SU-DHL-6 (cell line): ENCODE data around the gene SMAD3.

Experiments
- H2AFZ ChIP-seq: fragments of 200-600 bp; sonication (generic); 2 replicates; pipeline ENCODE4 v1.6.1; 2014; ENCODE audit warnings: low read depth, mild to moderate bottlenecking, moderate library complexity, mixed read lengths, antibody characterized with exemption, low read length; ENCODE audit not compliant: severe bottlenecking
- H3F3A ChIP-seq: fragments of 200-600 bp; shearing (Covaris generic); 2 replicates; pipeline ENCODE4 v1.6.0; 2016; ENCODE audit warnings: antibody characterized with exemption, mild to moderate bottlenecking; ENCODE audit not compliant: insufficient read depth
- H3K27ac ChIP-seq: fragments of 200-600 bp; sonication (generic); 2 replicates; pipeline ENCODE4 v1.5.1; 2016; ENCODE audit warnings: low read depth, mild to moderate bottlenecking, low read length, moderate library complexity, mixed read lengths
- H3K27me3 ChIP-seq: fragments of 200-600 bp; sonication (generic), shearing (Covaris generic); 2 replicates; pipeline ENCODE4 v1.6.0; 2014; ENCODE audit warnings: mild to moderate bottlenecking, low read length
- H3K36me3 ChIP-seq: fragments of 200-600 bp; sonication (generic); 2 replicates; pipeline ENCODE4 v1.6.1; 2014; ENCODE audit warnings: mild to moderate bottlenecking, low read length, mixed read lengths
- H3K4me2 ChIP-seq: fragments of 300-600, 200-600 bp; shearing (Covaris generic), sonication (generic); 2 replicates; pipeline ENCODE4 v1.6.0; 2014; ENCODE audit warnings: low read length, low read depth, mild to moderate bottlenecking; ENCODE audit not compliant: poor library complexity, severe bottlenecking
- H3K4me3 ChIP-seq: fragments of 200-600 bp; sonication (generic); 2 replicates; pipeline ENCODE4 v1.5.1; 2014; ENCODE audit warnings: antibody characterized with exemption, low read length, mild to moderate bottlenecking, mixed read lengths; ENCODE audit not compliant: insufficient read depth, poor library complexity, severe bottlenecking
- H3K79me2 ChIP-seq: fragments of 200-600 bp; sonication (generic); 2 replicates; pipeline ENCODE4 v1.6.1; 2014; ENCODE audit warnings: mild to moderate bottlenecking, low read length, moderate library complexity; ENCODE audit not compliant: insufficient read depth
- H3K9ac ChIP-seq: fragments of 200-600 bp; sonication (generic); 2 replicates; pipeline ENCODE4 v1.7.0; 2014; ENCODE audit warnings: mild to moderate bottlenecking, low read length
- H3K9me2 ChIP-seq: fragments of 200-600 bp; sonication (generic); replicated peaks from 2 replicates; pipeline ENCODE4 v1.6.1; 2014; ENCODE audit warnings: low read length; ENCODE audit not compliant: insufficient read depth
- H3K9me3 ChIP-seq: fragments of 200-600 bp; sonication (generic); 2 replicates; pipeline ENCODE4 v1.6.1; 2014; ENCODE audit warnings: low read length, mixed read lengths; ENCODE audit not compliant: insufficient read depth
- H4K20me1 ChIP-seq: fragments of 200-600 bp; sonication (generic); 2 replicates; pipeline ENCODE4 v1.6.1; 2014; ENCODE audit warnings: low read depth, mild to moderate bottlenecking, antibody characterized with exemption, low read length, moderate library complexity, mixed read lengths
- EZH2phosphoT487 ChIP-seq: fragments of 200-600 bp; sonication (generic), shearing (Covaris generic); conservative IDR thresholded peaks from 2 replicates; pipeline ENCODE4 v1.6.1; 2018; ENCODE audit warnings: mild to moderate bottlenecking, antibody characterized with exemption, low read length, moderate library complexity, mixed read lengths
- TF ChIP-seq, protein P1 (sequence below): fragments of 200-600 bp; sonication (generic); IDR thresholded peaks from one replicate; pipeline ENCODE4 v1.5.1; 2017; ENCODE audit warnings: antibody characterized with exemption, mild to moderate bottlenecking, low read length, moderate library complexity; ENCODE audit not compliant: insufficient read depth, poor library complexity, severe bottlenecking

Gene SMAD3

DNA sequence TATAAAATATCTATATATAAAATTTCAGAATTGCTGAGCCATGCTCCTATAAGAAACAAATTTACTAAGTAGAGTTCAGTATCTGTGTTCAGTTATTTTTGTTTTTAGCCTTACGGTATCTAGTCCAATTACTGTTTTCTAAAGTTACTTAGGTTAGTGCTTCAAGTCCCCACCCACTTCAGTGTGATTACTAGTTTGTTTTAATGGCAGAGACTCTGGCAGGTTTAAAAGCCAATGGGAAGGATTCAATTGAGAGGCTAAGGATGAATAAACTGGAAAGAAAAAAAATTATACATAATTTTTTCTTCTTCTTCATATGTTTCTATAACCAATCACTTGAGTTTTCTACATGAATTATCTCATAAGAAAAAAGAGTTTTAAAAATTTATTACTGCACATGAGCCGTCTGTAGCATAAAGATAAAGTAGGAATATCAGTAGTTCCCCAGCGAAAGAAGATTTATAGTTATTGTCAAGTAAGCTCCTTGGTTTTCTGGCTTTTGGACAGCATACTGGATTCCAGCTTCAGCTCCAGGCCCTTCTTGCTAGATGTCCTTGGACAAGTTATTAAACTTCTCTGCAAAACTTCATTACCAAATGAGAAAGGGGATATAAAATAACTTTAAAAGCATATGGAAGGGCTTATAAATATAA, 142.3 kb downstream of the SMAD3 start:
- Histone ChIP-seq H3F3A (no peaks in the 10 kb centered on the region), H3K4me2 (no peak overlapping the region), H3K9ac (no peak overlapping the region), H3K27me3 (no peaks in the 10 kb centered on the region), H3K9me3 (no peaks in the 10 kb centered on the region), H3K4me3 (no peak overlapping the region), H3K36me3 (peaks cover 6% of the 10 kb centered on the region; the same call in 1 of the 2 replicates), H2AFZ (no peak overlapping the region), H3K9me2 (no peaks in the 10 kb centered on the region), H3K79me2 (no peaks in the 10 kb centered on the region), H4K20me1 (no peaks in the 10 kb centered on the region), H3K27ac (no peak overlapping the region)
- no peak for TF ChIP-seq EZH2phosphoT487
- TF ChIP-seq, protein P1, sequence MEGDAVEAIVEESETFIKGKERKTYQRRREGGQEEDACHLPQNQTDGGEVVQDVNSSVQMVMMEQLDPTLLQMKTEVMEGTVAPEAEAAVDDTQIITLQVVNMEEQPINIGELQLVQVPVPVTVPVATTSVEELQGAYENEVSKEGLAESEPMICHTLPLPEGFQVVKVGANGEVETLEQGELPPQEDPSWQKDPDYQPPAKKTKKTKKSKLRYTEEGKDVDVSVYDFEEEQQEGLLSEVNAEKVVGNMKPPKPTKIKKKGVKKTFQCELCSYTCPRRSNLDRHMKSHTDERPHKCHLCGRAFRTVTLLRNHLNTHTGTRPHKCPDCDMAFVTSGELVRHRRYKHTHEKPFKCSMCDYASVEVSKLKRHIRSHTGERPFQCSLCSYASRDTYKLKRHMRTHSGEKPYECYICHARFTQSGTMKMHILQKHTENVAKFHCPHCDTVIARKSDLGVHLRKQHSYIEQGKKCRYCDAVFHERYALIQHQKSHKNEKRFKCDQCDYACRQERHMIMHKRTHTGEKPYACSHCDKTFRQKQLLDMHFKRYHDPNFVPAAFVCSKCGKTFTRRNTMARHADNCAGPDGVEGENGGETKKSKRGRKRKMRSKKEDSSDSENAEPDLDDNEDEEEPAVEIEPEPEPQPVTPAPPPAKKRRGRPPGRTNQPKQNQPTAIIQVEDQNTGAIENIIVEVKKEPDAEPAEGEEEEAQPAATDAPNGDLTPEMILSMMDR = no peak

DNA sequence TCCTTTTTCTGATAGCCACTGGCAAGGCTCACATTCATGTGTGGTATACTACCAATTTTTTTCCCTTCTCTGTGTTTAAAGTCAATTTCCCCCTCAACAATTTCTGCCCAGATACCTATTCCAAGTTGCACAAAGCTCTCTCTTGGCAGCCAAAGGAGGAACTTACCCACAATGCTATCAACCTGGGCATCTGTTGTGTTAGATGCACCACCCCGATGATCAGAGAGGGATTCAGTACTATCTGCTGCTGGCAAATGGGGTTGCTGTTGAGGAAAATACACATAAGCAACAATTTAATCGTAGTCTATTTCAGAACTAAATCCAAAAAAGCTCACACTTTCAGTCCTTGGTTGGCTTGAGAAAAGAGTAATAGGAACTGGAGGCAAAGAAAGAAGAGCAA, 143.0 kb downstream of the SMAD3 start:
- H3K36me3 ChIP-seq = peaks cover 6% of the 10 kb centered on the region; the same call in 1 of the 2 replicates
- no peak overlapping the region for H3K27ac ChIP-seq
- no peaks in the 10 kb centered on the region for H3K9me3 ChIP-seq
- TF ChIP-seq, protein P1 = no peak
- TF ChIP-seq EZH2phosphoT487 = no peak
- no peaks in the 10 kb centered on the region for H3K79me2 ChIP-seq
- no peaks in the 10 kb centered on the region for H3K27me3 ChIP-seq
- no peak overlapping the region for H3K4me3 ChIP-seq
- H2AFZ ChIP-seq = no peak overlapping the region
- no peak overlapping the region for H3K4me2 ChIP-seq
- no peaks in the 10 kb centered on the region for H4K20me1 ChIP-seq
- H3F3A ChIP-seq = no peaks in the 10 kb centered on the region
- no peak overlapping the region for H3K9ac ChIP-seq
- H3K9me2 ChIP-seq = no peaks in the 10 kb centered on the region

GRCh38 chr15:67210555-67211168, 145.3 kb downstream of the SMAD3 start:
- Histone ChIP-seq H4K20me1 (no peaks in the 10 kb centered on the region), H3K9me2 (no peaks in the 10 kb centered on the region), H3K4me2 (no peak overlapping the region), H3K9ac (no peak overlapping the region), H2AFZ (no peak overlapping the region), H3K9me3 (no peaks in the 10 kb centered on the region), H3F3A (no peaks in the 10 kb centered on the region), H3K36me3 (peaks cover 6% of the 10 kb centered on the region; the same call in 1 of the 2 replicates), H3K4me3 (no peak overlapping the region), H3K27ac (no peak overlapping the region), H3K27me3 (no peaks in the 10 kb centered on the region), H3K79me2 (no peaks in the 10 kb centered on the region)
- no peak for TF ChIP-seq EZH2phosphoT487
- TF ChIP-seq, protein P1 = no peak
